SU-DHL-6 (cell line): Measurements from ENCODE around the gene GRHL3.

Source experiments
- EZH2phosphoT487 ChIP-seq: fragments of 200-600 bp; sonication (generic), shearing (Covaris generic); conservative IDR thresholded peaks from 2 replicates; pipeline ENCODE4 v1.6.1; 2018; ENCODE audit warnings: mild to moderate bottlenecking, antibody characterized with exemption, low read length, moderate library complexity, mixed read lengths
- TF ChIP-seq, protein P1 (sequence below): fragments of 200-600 bp; sonication (generic); IDR thresholded peaks from one replicate; pipeline ENCODE4 v1.5.1; 2017; ENCODE audit warnings: antibody characterized with exemption, mild to moderate bottlenecking, low read length, moderate library complexity; ENCODE audit not compliant: insufficient read depth, poor library complexity, severe bottlenecking

DNA sequence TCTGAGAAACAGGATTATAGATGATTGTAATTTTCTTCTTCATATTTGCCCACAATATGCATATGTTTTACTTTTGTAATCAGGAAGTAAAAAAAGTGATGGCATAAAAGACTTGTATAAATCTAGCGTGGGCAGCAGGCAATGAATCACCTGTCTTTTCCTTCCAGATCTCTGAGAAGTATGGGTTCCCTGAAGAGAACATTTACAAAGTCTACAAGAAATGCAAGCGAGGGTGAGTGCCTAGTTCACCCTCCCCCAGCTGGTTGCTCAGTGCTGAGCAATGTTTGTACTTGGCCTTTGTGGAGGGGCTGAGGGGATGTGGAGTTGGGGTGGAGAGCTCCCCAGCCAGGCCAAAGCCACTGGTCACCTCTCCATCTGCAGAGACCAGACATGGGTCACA lies 30.7 kb downstream of the GRHL3 start:
- TF ChIP-seq, protein P1, sequence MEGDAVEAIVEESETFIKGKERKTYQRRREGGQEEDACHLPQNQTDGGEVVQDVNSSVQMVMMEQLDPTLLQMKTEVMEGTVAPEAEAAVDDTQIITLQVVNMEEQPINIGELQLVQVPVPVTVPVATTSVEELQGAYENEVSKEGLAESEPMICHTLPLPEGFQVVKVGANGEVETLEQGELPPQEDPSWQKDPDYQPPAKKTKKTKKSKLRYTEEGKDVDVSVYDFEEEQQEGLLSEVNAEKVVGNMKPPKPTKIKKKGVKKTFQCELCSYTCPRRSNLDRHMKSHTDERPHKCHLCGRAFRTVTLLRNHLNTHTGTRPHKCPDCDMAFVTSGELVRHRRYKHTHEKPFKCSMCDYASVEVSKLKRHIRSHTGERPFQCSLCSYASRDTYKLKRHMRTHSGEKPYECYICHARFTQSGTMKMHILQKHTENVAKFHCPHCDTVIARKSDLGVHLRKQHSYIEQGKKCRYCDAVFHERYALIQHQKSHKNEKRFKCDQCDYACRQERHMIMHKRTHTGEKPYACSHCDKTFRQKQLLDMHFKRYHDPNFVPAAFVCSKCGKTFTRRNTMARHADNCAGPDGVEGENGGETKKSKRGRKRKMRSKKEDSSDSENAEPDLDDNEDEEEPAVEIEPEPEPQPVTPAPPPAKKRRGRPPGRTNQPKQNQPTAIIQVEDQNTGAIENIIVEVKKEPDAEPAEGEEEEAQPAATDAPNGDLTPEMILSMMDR: no peak
- TF ChIP-seq EZH2phosphoT487: no peak
